Upper lobe of left lung (tissue), 4 donors: ENCODE measurements around the gene UGT3A2.

ENCODE experiments used
- CTCF ChIP-seq, 6 experiments: fragments of 450-650 bp in 4 of 6; fragments of 200-600 bp in 2 of 6; sonication (generic) in 2 of 6; IDR thresholded peaks; one replicate each; pipeline ENCODE4 v1.5.1; 2016 to 2019; ENCODE audit warnings: antibody characterized with exemption in 6 of 6
- EP300 ChIP-seq, 4 donors: sonication (generic); formaldehyde crosslinking; IDR thresholded peaks; one replicate each; pipeline ENCODE4 v1.5.1; 2017; ENCODE audit warnings: antibody characterized with exemption in 4 of 4, control low read depth in 2 of 4
- POLR2A ChIP-seq, 4 donors: fragments of 450-650 bp; IDR thresholded peaks; one replicate each; pipeline ENCODE4 v1.5.1; 2016 to 2017; ENCODE audit warnings: antibody characterized with exemption in 4 of 4, mild to moderate bottlenecking in 2 of 4
- POLR2AphosphoS5 ChIP-seq, 2 donors: sonication (generic); formaldehyde crosslinking; IDR thresholded peaks; one replicate each; pipeline ENCODE4 v1.5.1; 2017; ENCODE audit warnings: antibody characterized with exemption in 2 of 2

GRCh38 chr5:36006163-36006562, 60.5 kb downstream of the UGT3A2 start:
- TF ChIP-seq EP300 (IDR thresholded peaks at IDR 0.05) (no peak), CTCF (IDR thresholded peaks at IDR 0.05) (no peak), POLR2A (IDR thresholded peaks at IDR 0.05) (no peak), POLR2AphosphoS5 (IDR thresholded peaks at IDR 0.05) (no peak)
